Spleen (tissue), 7 donors: ENCODE results near the gene GNAZ.

Experiments
- POLR2A ChIP-seq, 3 donors: fragments of 450-650 bp; IDR thresholded peaks; one replicate each; pipeline ENCODE4 v1.5.1; 2017; ENCODE audit warnings: antibody characterized with exemption in 3 of 3, mild to moderate bottlenecking in 1 of 3
- TF ChIP-seq, protein P1 (sequence below), 11 experiments: fragments of 200-600 bp in 7 of 11; fragments of 450-650 bp in 4 of 11; sonication (generic) in 4 of 11; IDR thresholded peaks in 8 of 11; conservative IDR thresholded peaks in 3 of 11; 1 replicate in 7 of 11; 2 replicates in 4 of 11; pipeline versions ENCODE4 v1.4.0 to v1.8.0; 2016 to 2021; ENCODE audit warnings: antibody characterized with exemption in 11 of 11, inconsistent platforms in 4 of 11, mild to moderate bottlenecking in 1 of 11
- donor health status: DM: no; HTN: no; CAD: no; lungs with moderate emphysema.
- donor health status: DM: no; HTN: no; CAD: no.
- donor health status: DM: no; HTN: no; CAD: no.

DNA sequence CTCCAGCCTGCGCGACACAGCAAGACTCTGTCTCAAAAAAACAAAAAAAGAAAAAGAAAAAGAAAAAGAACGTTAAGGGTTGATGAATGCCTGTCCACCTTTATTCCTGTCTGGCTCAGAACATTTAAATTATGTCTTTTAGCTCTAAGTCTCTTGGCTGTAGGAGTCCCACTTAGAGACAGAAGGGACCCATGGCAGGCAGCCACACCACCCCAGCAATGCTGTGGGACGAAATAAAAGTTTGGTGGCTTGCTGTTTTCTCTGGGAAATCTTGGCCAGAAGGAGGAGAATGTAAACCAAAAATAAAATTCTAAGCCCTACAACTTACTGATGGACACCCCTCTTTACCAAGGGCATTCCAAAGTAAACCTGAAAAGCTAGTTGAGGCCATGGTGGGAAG, 38.9 kb upstream of the GNAZ start:
- TF ChIP-seq, protein P1, sequence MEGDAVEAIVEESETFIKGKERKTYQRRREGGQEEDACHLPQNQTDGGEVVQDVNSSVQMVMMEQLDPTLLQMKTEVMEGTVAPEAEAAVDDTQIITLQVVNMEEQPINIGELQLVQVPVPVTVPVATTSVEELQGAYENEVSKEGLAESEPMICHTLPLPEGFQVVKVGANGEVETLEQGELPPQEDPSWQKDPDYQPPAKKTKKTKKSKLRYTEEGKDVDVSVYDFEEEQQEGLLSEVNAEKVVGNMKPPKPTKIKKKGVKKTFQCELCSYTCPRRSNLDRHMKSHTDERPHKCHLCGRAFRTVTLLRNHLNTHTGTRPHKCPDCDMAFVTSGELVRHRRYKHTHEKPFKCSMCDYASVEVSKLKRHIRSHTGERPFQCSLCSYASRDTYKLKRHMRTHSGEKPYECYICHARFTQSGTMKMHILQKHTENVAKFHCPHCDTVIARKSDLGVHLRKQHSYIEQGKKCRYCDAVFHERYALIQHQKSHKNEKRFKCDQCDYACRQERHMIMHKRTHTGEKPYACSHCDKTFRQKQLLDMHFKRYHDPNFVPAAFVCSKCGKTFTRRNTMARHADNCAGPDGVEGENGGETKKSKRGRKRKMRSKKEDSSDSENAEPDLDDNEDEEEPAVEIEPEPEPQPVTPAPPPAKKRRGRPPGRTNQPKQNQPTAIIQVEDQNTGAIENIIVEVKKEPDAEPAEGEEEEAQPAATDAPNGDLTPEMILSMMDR (IDR thresholded peaks at IDR 0.05 in 8 of 11, conservative IDR thresholded peaks at IDR 0.05 in 3 of 11) = no peak
- no peak for TF ChIP-seq POLR2A (IDR thresholded peaks at IDR 0.05)
